OCI-LY3 (cell line): Measurements from ENCODE around the gene AREL1.

ENCODE experiments used
- H2AFZ ChIP-seq: fragments of 200-600, 300-600 bp; shearing (Covaris generic); 2 replicates; pipeline ENCODE4 v1.6.0; 2014; ENCODE audit warnings: antibody characterized with exemption, low read depth, low read length
- H3K27ac ChIP-seq: fragments of 200-600, 300-600 bp; sonication (generic); 2 replicates; pipeline ENCODE4 v1.5.1; 2014; ENCODE audit warnings: mild to moderate bottlenecking, low read length, moderate library complexity, mixed read lengths
- H3K27me3 ChIP-seq: fragments of 200-600, 300-600 bp; sonication (generic); 2 replicates; pipeline ENCODE4 v1.6.1; 2014; ENCODE audit warnings: low read depth, low read length, mixed read lengths
- H3K36me3 ChIP-seq: fragments of 200-600, 300-600 bp; sonication (generic); replicated peaks from 2 replicates; pipeline ENCODE3; 2014; ENCODE audit warnings: low read depth, low read length, mixed read lengths
- H3K4me1 ChIP-seq: fragments of 300-600, 200-600 bp; sonication (generic); 2 replicates; pipeline ENCODE4 v1.6.1; 2014; ENCODE audit warnings: low read length, mixed read lengths
- H3K4me2 ChIP-seq: fragments of 200-600, 300-600 bp; sonication (generic); 2 replicates; pipeline ENCODE4 v1.6.1; 2014; ENCODE audit warnings: low read length, mixed read lengths
- H3K4me3 ChIP-seq: fragments of 300-600, 200-600 bp; sonication (generic); 2 replicates; pipeline ENCODE4 v1.5.1; 2014; ENCODE audit warnings: antibody characterized with exemption, mild to moderate bottlenecking, low read length, moderate library complexity
- H3K79me2 ChIP-seq: fragments of 300-600, 200-600 bp; shearing (Covaris generic); 2 replicates; pipeline ENCODE4 v1.6.1; 2014; ENCODE audit warnings: mild to moderate bottlenecking, low read length, mixed read lengths
- H3K9ac ChIP-seq: fragments of 300-600, 200-600 bp; shearing (Covaris generic); 2 replicates; pipeline ENCODE4 v1.6.0; 2014; ENCODE audit warnings: mild to moderate bottlenecking, low read length, moderate library complexity
- H3K9me3 ChIP-seq: fragments of 200-600, 300-600 bp; shearing (Covaris generic); 2 replicates; pipeline ENCODE4 v1.6.1; 2014; ENCODE audit warnings: low read length, mixed read lengths; ENCODE audit not compliant: insufficient read depth
- H4K20me1 ChIP-seq: fragments of 200-600, 300-600 bp; sonication (generic); 2 replicates; pipeline ENCODE4 v1.6.1; 2016; ENCODE audit warnings: low read length, mixed read lengths; ENCODE audit not compliant: insufficient read depth
- EZH2phosphoT487 ChIP-seq: fragments of 200-600 bp; shearing (Covaris generic); IDR thresholded peaks from 2 replicates; pipeline ENCODE4 v1.6.1; 2018; ENCODE audit warnings: antibody characterized with exemption, mixed run types, low read depth
- TF ChIP-seq, protein P1 (sequence below): fragments of 200-600, 300-600 bp; sonication (generic); IDR thresholded peaks from 2 replicates; pipeline ENCODE4 v1.5.1; 2014; ENCODE audit warnings: antibody characterized with exemption, low read length, low read depth

Gene AREL1

GRCh38 chr14:74675219-74675618, 37.7 kb downstream of the AREL1 start:
- Histone ChIP-seq H3K9ac (no peak overlapping the region), H3K9me3 (no peaks in the 10 kb centered on the region), H3K79me2 (no peaks in the 10 kb centered on the region), H3K27ac (no peak overlapping the region), H4K20me1 (no peaks in the 10 kb centered on the region), H3K36me3 (peaks cover 28% of the 10 kb centered on the region), H2AFZ (no peak overlapping the region), H3K27me3 (no peaks in the 10 kb centered on the region), H3K4me2 (no peak overlapping the region), H3K4me1 (no peaks in the 10 kb centered on the region), H3K4me3 (no peak overlapping the region)
- TF ChIP-seq, protein P1, sequence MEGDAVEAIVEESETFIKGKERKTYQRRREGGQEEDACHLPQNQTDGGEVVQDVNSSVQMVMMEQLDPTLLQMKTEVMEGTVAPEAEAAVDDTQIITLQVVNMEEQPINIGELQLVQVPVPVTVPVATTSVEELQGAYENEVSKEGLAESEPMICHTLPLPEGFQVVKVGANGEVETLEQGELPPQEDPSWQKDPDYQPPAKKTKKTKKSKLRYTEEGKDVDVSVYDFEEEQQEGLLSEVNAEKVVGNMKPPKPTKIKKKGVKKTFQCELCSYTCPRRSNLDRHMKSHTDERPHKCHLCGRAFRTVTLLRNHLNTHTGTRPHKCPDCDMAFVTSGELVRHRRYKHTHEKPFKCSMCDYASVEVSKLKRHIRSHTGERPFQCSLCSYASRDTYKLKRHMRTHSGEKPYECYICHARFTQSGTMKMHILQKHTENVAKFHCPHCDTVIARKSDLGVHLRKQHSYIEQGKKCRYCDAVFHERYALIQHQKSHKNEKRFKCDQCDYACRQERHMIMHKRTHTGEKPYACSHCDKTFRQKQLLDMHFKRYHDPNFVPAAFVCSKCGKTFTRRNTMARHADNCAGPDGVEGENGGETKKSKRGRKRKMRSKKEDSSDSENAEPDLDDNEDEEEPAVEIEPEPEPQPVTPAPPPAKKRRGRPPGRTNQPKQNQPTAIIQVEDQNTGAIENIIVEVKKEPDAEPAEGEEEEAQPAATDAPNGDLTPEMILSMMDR = no peak
- TF ChIP-seq EZH2phosphoT487 = no peak

DNA sequence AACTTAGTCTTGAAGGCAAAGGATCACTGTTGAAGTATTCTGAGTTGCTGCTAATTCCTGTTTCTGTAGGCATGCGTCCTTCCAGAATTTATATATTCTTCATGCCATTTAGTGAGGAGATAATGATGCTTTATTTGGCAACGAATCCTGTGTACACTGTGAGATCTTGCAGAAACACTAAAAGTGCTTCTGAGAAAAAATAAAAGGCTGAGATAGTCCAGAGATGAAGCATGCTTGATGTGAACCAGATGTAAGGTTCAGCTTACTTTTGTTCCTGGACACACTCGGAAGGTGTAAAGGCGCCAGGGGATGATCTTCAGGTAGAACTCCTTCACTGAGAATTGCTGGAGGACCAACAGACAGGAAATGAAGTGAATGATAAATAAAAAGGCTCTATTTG, 39.1 kb downstream of the AREL1 start:
- Histone ChIP-seq H3K4me3 (no peak overlapping the region), H3K9ac (no peak overlapping the region), H3K36me3 (peaks cover 38% of the 10 kb centered on the region), H4K20me1 (no peaks in the 10 kb centered on the region), H3K79me2 (no peaks in the 10 kb centered on the region), H3K4me2 (no peak overlapping the region), H2AFZ (no peak overlapping the region), H3K27ac (no peak overlapping the region), H3K27me3 (no peaks in the 10 kb centered on the region), H3K9me3 (no peaks in the 10 kb centered on the region), H3K4me1 (no peaks in the 10 kb centered on the region)
- no peak for TF ChIP-seq EZH2phosphoT487

DNA sequence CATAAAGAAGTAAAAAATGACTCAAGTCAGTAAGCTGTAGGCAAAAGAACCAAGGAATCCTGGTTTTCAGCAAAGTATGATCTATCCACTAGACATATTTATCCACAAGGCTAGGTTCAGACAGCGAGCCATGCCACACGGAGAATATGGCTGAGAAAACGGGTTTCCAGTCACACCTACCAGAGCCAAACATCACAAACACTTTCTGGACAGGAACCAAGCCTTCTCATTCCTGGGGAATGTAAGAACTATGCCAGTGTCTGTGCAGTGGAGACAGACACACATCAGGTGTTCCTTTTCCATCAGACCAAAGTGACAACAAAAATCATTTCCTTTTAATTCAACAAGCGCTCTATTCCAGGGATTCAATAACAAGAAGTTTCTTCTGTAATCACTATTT, 41.1 kb downstream of the AREL1 start:
- Histone ChIP-seq H3K9ac (no peak overlapping the region), H3K4me3 (no peak overlapping the region), H4K20me1 (no peaks in the 10 kb centered on the region), H2AFZ (no peak overlapping the region), H3K27ac (no peak overlapping the region), H3K9me3 (no peaks in the 10 kb centered on the region), H3K27me3 (no peaks in the 10 kb centered on the region), H3K79me2 (no peaks in the 10 kb centered on the region), H3K4me1 (no peaks in the 10 kb centered on the region), H3K4me2 (no peak overlapping the region), H3K36me3 (peaks cover 51% of the 10 kb centered on the region)
- TF ChIP-seq EZH2phosphoT487 = no peak
- TF ChIP-seq, protein P1 = no peak

DNA sequence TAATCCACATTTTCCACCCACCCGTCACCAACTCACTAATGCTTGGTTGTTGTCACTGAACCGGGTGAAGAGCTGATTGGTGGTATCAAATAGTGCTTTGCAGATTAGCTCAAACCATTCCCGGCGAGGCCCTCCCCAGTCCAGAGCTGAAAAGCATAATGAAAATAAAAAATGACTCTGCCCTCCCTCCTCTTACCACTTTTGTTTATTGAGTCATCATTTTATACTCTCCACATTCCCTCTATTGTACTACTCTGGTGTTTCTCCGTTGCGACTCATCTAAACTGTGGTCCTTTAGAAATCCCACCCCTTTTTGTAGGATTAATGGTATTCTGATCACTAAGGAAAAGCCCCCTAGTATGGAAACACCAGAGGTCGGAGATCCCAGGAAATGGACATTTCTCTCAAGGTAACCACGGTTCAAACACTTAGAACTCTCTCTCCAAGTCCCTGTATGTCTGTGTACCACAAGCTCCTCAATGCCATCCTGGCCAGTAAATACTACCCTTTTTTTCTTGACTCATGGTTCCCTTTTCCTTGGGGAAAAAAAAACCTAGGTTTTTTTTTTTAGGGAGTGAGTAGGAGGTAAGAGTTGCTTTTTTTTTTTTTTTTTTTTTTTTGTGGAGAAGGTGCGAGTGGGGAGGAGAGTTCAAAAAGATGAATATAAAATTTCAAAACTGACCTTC, 42.0 kb downstream of the AREL1 start:
- Histone ChIP-seq H3K4me1 (no peaks in the 10 kb centered on the region), H3K79me2 (no peaks in the 10 kb centered on the region), H3K36me3 (peaks cover 49% of the 10 kb centered on the region), H3K4me3 (no peak overlapping the region), H3K27ac (no peak overlapping the region), H2AFZ (no peak overlapping the region), H3K9ac (no peak overlapping the region), H4K20me1 (no peaks in the 10 kb centered on the region), H3K9me3 (no peaks in the 10 kb centered on the region), H3K27me3 (no peaks in the 10 kb centered on the region), H3K4me2 (no peak overlapping the region)
- TF ChIP-seq, protein P1 = no peak
